ENCODE measurements around the gene DGKD.

- TF ChIP-seq POLR2A (IDR thresholded peaks at IDR 0.05), result no peak
- TF ChIP-seq CTCF (IDR thresholded peaks at IDR 0.05 in 4 of 5, conservative IDR thresholded peaks at IDR 0.05 in 1 of 5), result no peak
These were observed 99.0 kb downstream of the DGKD start for GRCh38 chr2:233453111-233453915.
